WTC11 (cell line): ENCODE data around the gene SNX1.

Experiments used
- ARID4B ChIP-seq: sonication (generic); formaldehyde crosslinking; IDR thresholded peaks from 2 replicates; pipeline ENCODE4 v1.8.0; 2023; ENCODE audit warnings: missing genetic modification reagents, mild to moderate bottlenecking, borderline replicate concordance
- ATF1 ChIP-seq: sonication (generic); formaldehyde crosslinking; IDR thresholded peaks from 2 replicates; pipeline ENCODE4 v1.8.1; 2023; ENCODE audit warnings: mild to moderate bottlenecking, moderate library complexity, missing genetic modification reagents
- CTCF ChIP-seq: fragments of 200-600 bp; IDR thresholded peaks from 2 replicates; pipeline ENCODE4 v1.8.0; 2022; ENCODE audit warnings: antibody characterized with exemption

GRCh38 chr15:64090527-64090926 lies 5.3 kb upstream of the SNX1 start:
- TF ChIP-seq ARID4B, result no peak
- TF ChIP-seq CTCF, result no peak
- no peak for TF ChIP-seq ATF1 (CRISPR knock-in tag)
